ENCODE data around the gene IL36A.

Gene IL36A

DNA sequence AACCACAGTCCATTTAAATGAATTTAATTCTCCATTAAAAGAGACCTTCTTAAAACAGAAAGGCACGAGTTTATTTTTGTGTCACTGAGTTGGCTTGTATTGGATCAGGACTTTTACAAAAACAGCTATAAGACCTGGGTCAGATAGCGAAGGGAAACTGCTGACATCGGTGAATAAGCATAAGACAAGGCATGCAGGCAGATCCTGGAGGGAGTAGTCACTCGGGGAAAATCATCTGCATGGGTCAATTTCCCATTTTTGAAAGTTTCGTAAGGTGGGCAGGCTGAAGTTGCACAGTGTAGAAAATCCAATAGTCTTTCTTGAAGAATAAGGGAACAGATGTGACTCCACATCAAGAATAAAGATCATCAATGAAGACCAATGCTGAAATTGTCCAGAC lies 34.5 kb downstream of the IL36A start:
- no peak for DNase-seq (ENCODE audit: low read depth)
- no peak overlapping the region for H3K4me3 ChIP-seq (ENCODE audit: low read length)
- TF ChIP-seq CTCF (conservative IDR thresholded peaks at IDR 0.05; ENCODE audit: low read depth, low read length), result no peak

- H3K4me3 ChIP-seq (ENCODE audit: low read length), result no peak overlapping the region
- DNase-seq (ENCODE audit: low read depth), result no peak
- peak; percentile 23 for TF ChIP-seq CTCF (conservative IDR thresholded peaks at IDR 0.05; ENCODE audit: low read depth, low read length)
Observed at GRCh38 chr2:113041871-113042270, 36.6 kb downstream of the IL36A start.

DNA sequence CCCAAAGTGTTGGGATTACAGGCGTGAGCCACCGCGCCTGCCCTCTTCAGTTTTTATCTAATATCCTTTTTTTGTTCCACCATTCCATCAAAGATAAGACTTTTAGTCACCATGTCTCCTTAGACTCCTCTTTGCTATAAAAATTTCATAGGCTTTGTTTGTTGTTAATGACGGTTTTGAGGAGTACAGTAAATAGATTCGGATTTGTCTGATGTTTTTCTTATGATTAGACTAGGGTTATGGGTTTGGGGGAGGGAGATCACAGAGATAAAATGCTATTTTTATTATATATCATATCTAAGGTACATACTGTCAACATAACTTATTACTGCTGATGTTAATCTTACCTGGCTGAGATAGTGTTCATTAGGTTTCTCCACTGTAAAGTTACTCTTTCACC lies 41.2 kb downstream of the IL36A start:
- no peak for TF ChIP-seq CTCF (conservative IDR thresholded peaks at IDR 0.05; ENCODE audit: low read depth, low read length)
- H3K4me3 ChIP-seq (ENCODE audit: low read length), result no peak overlapping the region
- no peak for DNase-seq (ENCODE audit: low read depth)

- TF ChIP-seq CTCF (conservative IDR thresholded peaks at IDR 0.05; ENCODE audit: low read depth, low read length), result no peak
- no peak overlapping the region for H3K4me3 ChIP-seq (ENCODE audit: low read length)
- DNase-seq (ENCODE audit: low read depth), result no peak
Observed at GRCh38 chr2:113050921-113051895, 45.9 kb downstream of the IL36A start.

DNA sequence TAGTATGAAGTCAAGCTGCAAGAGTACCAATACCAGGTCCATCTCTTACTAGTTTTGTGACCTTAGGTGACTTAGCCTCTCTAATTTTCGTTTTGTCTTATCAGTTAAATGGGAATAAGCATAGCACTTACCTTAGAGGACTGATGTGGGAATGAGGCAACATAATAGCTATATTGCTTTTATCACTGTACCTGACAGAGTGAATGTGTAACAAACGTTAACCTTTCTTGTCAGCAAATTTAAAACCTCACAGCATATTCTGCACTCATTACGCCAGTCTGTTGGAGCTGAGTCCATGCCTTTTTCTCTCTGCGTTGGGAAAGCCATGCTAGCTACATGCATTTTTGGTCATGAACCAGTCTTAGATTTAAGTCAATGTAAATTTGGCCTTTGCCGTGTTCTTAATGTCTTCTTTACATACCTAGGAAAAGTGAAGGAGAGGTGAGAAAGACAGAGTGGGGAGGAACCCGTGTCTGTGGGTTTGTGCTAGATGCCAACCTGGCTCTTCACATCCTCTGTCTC lies 47.2 kb downstream of the IL36A start, which contains the start of gene IL36B:
Gene IL36B (minus strand): TSS at position 472 of the 522 bp plus-strand sequence.
- no peak for TF ChIP-seq CTCF (conservative IDR thresholded peaks at IDR 0.05; ENCODE audit: low read depth, low read length)
- DNase-seq (ENCODE audit: low read depth), result no peak
- H3K4me3 ChIP-seq (ENCODE audit: low read length), result no peak within 1 kb of the TSS

DNA sequence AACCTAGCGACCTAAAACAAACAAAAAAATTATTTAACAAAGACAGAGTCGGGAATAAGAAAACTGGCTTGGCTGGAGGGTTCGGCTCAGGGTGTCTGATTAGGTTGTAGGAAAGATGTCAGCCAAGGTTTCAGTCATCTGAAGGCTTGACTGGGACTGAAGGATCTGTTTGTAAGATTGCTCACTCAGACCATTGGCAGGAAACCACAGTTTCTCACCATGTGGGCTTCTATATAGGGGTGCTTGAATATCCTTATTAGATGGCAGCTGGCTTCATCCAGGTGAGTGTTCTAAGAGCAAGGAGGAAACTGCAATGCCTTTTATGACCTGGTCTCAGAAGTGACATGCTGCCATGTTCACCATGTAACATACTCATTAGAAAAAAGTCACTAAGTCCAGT lies 48.4 kb downstream of the IL36A start:
- no peak overlapping the region for H3K4me3 ChIP-seq (ENCODE audit: low read length)
- no peak for DNase-seq (ENCODE audit: low read depth)
- TF ChIP-seq CTCF (conservative IDR thresholded peaks at IDR 0.05; ENCODE audit: low read depth, low read length), result no peak

GRCh38 chr2:113054066-113054465 lies 48.8 kb downstream of the IL36A start:
- no peak for DNase-seq (ENCODE audit: low read depth)
- H3K4me3 ChIP-seq (ENCODE audit: low read length), result no peak overlapping the region
- no peak for TF ChIP-seq CTCF (conservative IDR thresholded peaks at IDR 0.05; ENCODE audit: low read depth, low read length)

All from retinal pigment epithelial cell (primary cell).